Neural progenitor cell (in vitro differentiated cells): ENCODE measurements around the gene KRT33B.

Source experiments
- EZH2 ChIP-seq: fragments of 200-600 bp; sonication (generic); IDR thresholded peaks from 2 replicates; pipeline ENCODE4 v1.6.1; 2017; ENCODE audit warnings: antibody characterized with exemption, mild to moderate bottlenecking, moderate library complexity
- EZH2phosphoT487 ChIP-seq: fragments of 200-600 bp; sonication (generic); IDR thresholded peaks from 2 replicates; pipeline ENCODE4 v1.6.1; 2017; ENCODE audit warnings: antibody characterized with exemption
- TF ChIP-seq, protein P1 (sequence below): fragments of 200-600 bp; sonication (generic); IDR thresholded peaks from 2 replicates; pipeline ENCODE4 v1.5.1; 2017; ENCODE audit warnings: antibody characterized with exemption, mild to moderate bottlenecking

DNA sequence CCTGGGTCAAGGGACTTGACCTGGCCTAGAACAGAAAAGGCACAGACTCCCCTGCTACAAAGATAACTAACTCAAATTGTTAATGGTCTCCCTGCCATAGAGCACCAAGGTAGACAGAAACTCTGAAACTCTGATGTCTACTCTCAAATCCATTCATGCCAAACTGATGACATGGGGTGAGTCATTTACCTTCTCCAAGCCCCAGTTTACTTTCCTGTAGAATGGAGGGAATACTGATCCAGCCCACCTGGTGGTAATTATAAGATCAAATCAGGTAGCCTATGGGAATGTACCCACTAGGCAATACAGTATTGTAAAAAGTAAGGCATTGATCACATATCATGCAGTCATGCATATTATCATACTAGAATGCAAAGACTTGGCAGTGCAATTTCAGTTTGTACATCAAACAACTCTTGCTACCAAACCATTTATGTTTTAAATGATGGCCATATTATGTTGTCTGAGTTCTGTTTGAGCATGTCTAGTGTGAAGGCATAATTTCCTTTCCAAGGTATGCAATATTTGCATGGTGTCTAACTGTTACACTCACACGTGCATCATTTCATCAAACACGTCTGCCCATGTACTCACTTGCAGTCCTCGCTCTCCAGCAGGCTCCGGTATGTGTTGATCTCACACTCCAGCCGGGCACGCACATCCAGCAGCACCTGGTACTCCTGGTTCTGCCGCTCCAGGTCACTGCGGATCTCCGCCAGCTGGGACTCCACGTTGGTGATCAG, 24.8 kb upstream of the KRT33B start:
- TF ChIP-seq, protein P1, sequence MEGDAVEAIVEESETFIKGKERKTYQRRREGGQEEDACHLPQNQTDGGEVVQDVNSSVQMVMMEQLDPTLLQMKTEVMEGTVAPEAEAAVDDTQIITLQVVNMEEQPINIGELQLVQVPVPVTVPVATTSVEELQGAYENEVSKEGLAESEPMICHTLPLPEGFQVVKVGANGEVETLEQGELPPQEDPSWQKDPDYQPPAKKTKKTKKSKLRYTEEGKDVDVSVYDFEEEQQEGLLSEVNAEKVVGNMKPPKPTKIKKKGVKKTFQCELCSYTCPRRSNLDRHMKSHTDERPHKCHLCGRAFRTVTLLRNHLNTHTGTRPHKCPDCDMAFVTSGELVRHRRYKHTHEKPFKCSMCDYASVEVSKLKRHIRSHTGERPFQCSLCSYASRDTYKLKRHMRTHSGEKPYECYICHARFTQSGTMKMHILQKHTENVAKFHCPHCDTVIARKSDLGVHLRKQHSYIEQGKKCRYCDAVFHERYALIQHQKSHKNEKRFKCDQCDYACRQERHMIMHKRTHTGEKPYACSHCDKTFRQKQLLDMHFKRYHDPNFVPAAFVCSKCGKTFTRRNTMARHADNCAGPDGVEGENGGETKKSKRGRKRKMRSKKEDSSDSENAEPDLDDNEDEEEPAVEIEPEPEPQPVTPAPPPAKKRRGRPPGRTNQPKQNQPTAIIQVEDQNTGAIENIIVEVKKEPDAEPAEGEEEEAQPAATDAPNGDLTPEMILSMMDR, result no peak
- TF ChIP-seq EZH2 (no peak), EZH2phosphoT487 (no peak)
